GF-D8 (cell line): ENCODE measurements around the gene IDUA.
"Not testable (repeated sequence)": the region's sequence is repeated elsewhere in the genome, so short reads cannot be mapped to it uniquely, and the experiment has no call there.

ENCODE experiments used
- DNase-seq: peaks from one replicate; lab custom pipeline; 2025; lab: John Stamatoyannopoulos, UW

IDUA gene

DNA sequence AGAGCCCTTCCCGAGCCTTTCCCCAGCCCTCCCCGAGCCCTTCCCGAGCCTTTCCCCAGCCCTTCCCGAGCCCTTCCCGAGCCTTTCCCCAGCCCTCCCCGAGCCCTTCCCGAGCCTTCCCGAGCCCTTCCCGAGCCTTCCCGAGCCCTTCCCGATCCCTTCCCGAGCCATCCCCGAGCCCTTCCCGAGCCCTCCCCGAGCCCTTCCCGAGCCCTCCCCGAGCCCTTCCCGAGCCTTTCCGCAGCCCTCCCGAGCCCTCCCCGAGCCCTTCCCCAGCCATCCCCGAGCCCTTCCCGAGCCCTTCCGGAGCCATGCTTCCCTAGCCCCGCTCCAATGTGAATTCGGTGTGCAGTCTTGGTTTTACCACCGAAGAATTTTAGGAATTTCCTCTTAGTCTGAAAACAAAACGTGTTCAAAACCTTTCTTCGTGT, 59.8 kb downstream of the IDUA start:
- DNase-seq: not testable (repeated sequence)

DNA sequence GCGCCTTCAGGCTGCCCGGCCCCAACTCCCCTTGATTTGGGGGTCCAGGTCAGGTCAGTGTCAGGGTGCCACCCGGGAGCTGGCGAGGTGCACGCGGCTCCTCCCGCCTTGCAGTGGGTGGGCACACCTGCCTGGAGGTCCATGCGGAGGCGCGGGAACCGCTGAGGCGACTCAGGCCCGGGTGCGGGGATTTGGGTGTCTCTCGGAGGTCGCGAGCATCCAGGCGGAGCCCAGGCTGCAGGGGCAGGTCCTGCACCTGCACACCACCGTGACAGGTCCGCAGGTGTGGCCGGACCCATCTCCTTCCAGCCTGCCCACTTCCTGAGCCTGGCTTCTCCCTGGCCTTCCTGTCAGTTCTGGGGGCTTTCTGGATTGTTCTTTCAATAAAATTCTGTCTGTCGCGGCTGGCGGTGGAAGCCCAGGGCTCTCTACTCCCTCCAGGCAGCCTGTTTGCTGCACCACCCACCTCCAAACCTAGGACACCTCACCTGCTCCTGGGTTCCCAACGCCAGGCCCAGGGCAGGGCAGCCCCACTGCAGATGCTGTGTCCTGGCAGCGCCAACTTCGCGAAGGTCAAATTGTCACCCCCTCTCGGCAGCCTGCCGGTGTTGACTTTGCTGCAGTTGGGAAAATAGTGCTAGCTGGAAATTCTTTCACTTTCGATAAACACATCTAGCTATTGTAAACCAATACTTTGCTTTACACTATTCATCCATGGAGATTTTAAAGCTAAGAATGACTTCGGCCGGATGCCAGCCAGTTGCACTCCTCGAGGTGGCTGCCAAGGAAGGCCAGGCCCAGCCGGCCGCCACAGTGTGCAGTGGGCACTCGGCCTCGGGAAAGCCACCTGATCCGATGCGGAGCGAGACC, 60.5 kb downstream of the IDUA start:
- DNase-seq: no peak

DNA sequence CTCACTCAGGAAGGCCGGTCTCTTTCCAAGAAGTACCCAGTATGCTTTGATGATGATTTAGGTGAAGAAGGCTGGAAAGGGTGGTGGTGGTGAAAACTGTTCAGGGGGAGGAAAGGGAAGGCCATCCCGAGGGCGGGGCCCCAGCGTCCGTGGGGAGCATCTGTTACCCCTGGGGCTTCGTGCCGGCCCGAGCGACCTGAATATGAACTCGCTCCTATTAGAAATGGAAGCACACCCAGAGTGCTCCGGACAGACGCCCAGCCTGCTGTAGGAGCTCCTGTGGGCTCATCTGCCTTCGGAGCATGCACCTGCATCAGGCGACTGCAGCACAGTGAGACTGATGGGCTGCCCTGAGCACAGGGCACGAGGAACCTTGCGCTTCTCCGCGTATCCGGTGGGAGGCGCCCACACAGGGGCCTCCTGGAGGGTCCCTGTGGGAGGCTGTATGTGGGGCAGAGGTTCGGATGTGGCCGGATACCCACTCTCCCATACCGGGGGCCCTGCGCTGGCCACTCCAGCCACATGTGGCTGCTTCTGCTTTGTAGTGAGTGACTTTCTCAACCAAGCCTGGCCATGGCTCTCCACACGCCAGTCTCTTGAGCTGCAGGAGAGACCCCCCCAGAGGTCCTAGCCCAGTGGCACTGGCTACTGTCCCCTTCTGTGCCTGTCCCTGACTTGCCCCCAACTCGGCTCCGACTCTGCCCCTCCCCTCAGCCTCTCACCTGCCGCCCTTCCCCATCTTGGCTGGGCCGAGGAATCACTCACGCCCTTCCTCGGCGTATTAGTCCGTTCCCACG, 61.3 kb downstream of the IDUA start:
- no peak for DNase-seq

DNA sequence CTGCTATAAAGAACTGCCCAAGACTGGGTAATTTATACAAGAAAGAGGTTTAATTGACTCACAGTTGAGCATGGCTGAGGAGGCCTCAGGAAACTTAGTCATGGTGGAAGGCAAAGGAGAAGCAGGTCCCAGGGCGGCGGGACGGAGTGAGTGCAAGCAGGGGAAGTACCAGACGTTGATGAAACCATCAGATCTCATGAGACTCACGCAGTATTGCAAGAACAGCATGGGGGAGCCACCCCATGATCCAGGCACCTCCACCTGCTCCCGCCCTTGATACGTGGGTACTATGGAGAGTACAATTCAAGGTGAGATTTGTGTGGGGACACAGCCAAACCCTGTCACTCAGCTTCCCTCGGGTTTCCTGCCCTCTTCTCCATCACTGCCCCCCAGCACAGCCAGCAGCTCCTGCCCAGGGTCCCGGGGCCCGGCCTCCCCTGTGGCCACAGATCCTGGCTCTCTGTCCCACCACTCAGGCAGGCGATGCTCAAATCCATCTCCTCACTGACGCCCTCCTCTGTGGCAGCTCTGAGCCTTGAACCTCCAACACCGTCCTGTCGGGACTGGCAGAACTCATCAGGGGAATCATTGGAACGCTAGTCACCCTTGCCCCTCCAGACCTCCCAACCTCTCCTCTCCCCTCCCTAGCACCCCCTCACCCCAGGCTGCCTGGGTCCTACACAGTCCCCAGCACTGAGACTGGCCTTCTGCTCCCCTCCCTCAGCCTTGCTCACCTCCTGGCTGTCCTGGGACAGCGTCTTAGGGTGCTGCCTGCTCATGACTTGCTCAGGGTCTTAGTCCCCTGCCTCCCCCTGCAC, 62.1 kb downstream of the IDUA start:
- DNase-seq: no peak

DNA sequence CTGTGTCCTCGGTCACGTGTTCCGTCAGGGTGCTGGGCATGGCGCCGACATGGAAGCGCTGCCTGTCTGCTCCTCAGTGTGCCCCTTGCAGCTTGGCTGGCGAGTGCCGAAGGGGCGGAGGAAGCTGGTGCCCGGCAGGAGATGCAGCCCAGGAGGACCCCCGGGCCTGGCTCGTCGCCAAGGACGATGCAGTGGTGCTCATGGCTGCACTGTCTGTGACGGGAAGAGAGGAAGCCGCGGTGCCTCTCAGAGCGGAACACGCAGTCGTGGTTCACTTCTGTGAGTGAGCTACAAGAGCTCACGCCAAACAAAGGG, 62.7 kb downstream of the IDUA start:
- no peak for DNase-seq

DNA sequence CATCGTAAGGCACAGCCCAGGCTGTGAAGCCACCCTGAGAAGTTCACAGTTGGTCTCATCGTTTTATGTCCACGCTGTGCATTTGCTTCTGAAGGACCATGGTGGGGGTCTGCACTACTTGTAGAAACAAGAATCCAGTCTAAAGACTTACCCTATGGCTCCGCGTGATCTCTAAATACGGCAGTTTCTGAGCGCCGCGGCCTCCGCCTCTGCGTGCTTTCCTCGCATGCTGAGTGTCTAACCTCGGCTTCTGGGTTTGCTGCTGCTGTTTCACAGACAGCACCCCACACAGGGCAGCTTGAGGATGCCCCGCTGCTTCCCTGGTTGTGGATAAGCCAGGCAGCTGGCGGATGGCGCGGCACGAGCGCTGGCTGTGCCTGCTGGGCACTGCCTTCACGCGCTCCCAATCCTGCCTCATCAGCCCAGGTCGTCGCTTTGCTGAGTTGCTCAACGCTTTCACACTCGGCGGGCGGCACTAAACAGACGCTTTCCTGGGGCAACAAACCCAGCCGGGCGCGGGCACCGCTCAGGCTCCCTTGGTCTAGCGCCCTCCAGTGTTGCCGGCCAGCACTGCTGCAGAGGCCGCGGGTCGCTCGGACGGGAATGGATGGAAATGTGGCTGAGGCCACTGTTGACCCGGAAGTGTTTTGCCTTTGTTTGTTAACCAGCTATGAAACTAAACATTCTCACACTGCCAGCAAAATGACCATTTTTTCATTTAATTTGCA, 63.8 kb downstream of the IDUA start:
- no peak for DNase-seq

DNA sequence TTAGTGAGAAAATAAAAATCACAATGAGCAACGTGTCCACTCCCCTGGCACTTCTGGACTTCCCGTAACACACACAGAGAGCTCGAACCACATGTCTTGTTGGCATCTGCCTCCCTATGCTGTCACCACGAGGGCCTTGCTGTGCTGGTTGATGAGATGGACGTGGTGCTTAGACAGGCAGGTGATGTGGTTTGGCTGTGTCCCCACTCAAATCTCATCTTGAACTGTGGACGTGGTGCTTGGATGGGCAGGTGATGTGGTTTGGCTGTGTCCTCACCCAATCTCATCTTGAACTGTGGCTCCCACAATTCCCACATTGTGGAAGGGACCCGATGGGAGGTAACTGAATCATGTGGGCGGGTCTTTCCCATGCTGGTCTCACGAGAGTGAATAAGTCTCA, 64.6 kb downstream of the IDUA start:
- no peak for DNase-seq

DNA sequence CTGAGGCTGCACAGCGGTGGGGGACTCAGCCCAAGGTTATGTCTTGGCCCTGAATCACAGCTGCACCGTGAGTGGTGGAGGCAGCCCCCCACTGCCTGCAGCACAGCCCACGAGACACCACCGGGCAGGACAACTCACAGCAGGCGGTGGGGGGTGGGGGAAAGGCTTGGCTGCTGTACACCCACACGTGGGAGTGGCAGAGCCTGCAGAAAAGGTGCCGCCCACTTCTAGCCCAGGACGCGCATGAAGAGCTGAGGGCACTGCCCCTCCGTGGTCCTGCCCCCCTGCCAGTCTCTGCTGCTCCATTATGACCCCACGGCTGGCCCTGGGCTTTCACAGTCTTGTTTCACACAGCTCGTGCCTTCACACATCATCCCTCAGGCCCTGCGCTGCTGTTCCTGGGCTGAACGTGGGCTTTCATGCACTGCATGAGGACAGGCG, 65.4 kb downstream of the IDUA start:
- no peak for DNase-seq

DNA sequence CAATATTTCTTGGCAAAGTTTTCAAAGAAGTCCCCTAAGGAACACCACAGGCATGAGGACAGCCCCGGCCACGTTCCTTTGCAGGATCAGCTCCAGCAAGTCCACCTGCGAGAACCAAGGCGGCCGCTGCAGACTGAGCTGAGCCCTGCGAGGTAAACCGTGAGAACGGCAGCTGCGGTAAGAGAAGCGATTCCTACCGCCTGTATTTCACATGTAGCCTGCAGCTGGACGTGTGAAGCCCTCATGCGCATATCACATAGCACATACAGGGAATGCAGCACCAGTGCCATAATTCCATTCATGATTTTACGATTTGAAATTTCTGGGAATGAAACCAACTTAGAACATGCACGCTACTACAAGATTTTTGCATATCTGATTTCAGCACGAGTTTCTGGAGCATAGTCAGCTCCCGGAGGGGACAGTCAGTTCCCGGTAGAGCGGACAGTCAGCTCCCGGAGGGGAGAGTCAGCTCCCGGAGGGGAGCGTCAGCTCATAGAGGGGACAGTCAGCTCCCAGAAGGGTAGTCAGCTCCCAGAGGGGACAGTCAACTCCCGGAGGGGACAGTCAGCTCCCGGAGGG, 66.3 kb downstream of the IDUA start:
- DNase-seq: no peak

DNA sequence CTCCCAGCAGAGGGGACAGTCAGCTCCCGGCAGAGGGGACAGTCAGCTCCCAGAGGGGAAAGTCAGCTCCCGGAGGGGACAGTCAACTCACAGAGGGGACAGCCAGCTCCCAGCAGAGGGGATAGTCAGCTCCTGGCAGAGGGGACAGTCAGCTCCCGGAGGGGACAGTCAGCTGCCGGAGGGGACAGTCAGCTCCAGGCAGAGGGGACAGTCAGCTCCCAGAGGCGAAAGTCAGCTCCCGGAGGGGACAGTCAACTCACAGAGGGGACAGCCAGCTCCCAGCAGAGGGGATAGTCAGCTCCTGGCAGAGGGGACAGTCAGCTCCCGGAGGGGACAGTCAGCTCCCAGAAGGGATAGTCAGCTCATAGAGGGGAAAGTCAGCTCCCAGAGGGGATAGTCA, 67.0 kb downstream of the IDUA start:
- DNase-seq: not testable (repeated sequence)
